GM19043 (cell line): Measurements from ENCODE around the gene SYP.

ENCODE experiments used
- ATAC-seq: cut with Tn5 transposase; IDR thresholded peaks from one replicate; pipeline ENCODE4 v1.9.1; 2021; ENCODE audit warnings: low read depth; ENCODE audit not compliant: unreplicated experiment

The SYP gene

GRCh38 chrX:49192722-49193328 lies 7.2 kb downstream of the SYP start:
- no peak for ATAC-seq

GRCh38 chrX:49191574-49192011 lies 8.4 kb downstream of the SYP start:
- ATAC-seq = peak; percentile 2

GRCh38 chrX:49190821-49191573 lies 9.0 kb downstream of the SYP start:
- ATAC-seq = peak; percentile 88

GRCh38 chrX:49189606-49190005 lies 10.4 kb downstream of the SYP start:
- no peak for ATAC-seq

GRCh38 chrX:49188468-49189076 lies 11.4 kb downstream of the SYP start:
- ATAC-seq = no peak

GRCh38 chrX:49187526-49187925 lies 12.5 kb downstream of the SYP start:
- no peak for ATAC-seq

GRCh38 chrX:49187028-49187394 lies 13.0 kb downstream of the SYP start:
- ATAC-seq = no peak

- ATAC-seq = peak; percentile 32
Observed at GRCh38 chrX:49186125-49187027, 13.6 kb downstream of the SYP start, which contains the start of gene PRICKLE3. PRICKLE3 (minus strand) TSS chrX:49186373; CDS start chrX:49186297, 76 bp downstream.

GRCh38 chrX:49184294-49185281 lies 15.4 kb downstream of the SYP start:
- no peak for ATAC-seq

- ATAC-seq = no peak
Observed at GRCh38 chrX:49183701-49184281, 16.2 kb downstream of the SYP start.

GRCh38 chrX:49179358-49179757 lies 20.6 kb downstream of the SYP start:
- no peak for ATAC-seq

- ATAC-seq = no peak
Observed at GRCh38 chrX:49178537-49178936, 21.5 kb downstream of the SYP start.

GRCh38 chrX:49177873-49178480 lies 22.0 kb downstream of the SYP start:
- ATAC-seq = no peak

GRCh38 chrX:49177338-49177833 lies 22.6 kb downstream of the SYP start:
- no peak for ATAC-seq

- no peak for ATAC-seq
Observed at GRCh38 chrX:49176421-49177326, 23.3 kb downstream of the SYP start.

GRCh38 chrX:49175435-49176274 lies 24.3 kb downstream of the SYP start:
- ATAC-seq = no peak

- ATAC-seq = no peak
Observed at GRCh38 chrX:49174723-49175122, 25.3 kb downstream of the SYP start.
